ENCODE measurements around the gene AMHR2. TPM values are rescaled to one million over a fixed set of nuclear protein-coding genes. Genes with fewer than 3 reads are reported as not detected.

The AMHR2 gene
- total RNA-seq, 1 donor from 2014 or later = not detected

DNA sequence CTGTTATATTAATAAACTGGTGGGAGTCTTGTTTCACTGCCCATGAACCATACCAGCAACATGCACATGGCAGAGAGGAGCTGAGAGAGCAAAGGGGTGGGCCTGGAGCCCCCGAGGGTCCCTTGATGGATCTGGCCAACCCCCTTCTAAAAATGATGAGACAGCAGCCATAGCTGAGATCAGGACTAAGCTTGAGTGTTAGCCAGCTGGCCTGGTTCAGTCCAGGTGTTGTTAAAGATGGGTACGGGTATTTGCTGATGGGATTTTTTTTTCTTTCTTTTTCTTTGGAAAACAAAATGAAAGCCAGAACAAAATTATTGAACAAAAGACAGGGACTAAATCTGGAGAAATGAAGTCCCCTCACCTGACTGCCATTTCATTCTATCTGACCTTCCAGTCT lies 44.2 kb downstream of the AMHR2 start:
- Histone ChIP-seq H3K27ac (no peak overlapping the region), H3K9me3 (ENCODE audit: low read depth) (no peaks in the 10 kb centered on the region), H3K36me3 (peaks cover 51% of the 10 kb centered on the region), H3K9ac (no peak overlapping the region), H4K20me1 (ENCODE audit: low read depth) (peaks cover 100% of the 10 kb centered on the region), H2AFZ (replicated peaks) (no peak overlapping the region), H3K4me3 (no peak overlapping the region), H3K27me3 (no peaks in the 10 kb centered on the region), H3K4me2 (no peak overlapping the region), H3K79me2 (ENCODE audit: low read depth) (peaks cover 100% of the 10 kb centered on the region), H3K4me1 (peaks cover 33% of the 10 kb centered on the region), H3F3A (ENCODE audit: low read depth) (peaks cover 93% of the 10 kb centered on the region)
- Mint-ChIP-seq H3K4me3 (no peak overlapping the region), H3K9me3 (no peaks in the 10 kb centered on the region), H3K36me3 (peaks cover 52% of the 10 kb centered on the region), H3K27ac (no peak overlapping the region), H3K27me3 (ENCODE audit: insufficient read depth, low read depth) (peaks cover 5% of the 10 kb centered on the region), H3K4me1 (peaks cover 35% of the 10 kb centered on the region)
- TF ChIP-seq EZH2 (IDR thresholded peaks at IDR 0.05) (no peak), EZH2phosphoT487 (IDR thresholded peaks at IDR 0.05) (no peak)
- TF ChIP-seq, protein P1, sequence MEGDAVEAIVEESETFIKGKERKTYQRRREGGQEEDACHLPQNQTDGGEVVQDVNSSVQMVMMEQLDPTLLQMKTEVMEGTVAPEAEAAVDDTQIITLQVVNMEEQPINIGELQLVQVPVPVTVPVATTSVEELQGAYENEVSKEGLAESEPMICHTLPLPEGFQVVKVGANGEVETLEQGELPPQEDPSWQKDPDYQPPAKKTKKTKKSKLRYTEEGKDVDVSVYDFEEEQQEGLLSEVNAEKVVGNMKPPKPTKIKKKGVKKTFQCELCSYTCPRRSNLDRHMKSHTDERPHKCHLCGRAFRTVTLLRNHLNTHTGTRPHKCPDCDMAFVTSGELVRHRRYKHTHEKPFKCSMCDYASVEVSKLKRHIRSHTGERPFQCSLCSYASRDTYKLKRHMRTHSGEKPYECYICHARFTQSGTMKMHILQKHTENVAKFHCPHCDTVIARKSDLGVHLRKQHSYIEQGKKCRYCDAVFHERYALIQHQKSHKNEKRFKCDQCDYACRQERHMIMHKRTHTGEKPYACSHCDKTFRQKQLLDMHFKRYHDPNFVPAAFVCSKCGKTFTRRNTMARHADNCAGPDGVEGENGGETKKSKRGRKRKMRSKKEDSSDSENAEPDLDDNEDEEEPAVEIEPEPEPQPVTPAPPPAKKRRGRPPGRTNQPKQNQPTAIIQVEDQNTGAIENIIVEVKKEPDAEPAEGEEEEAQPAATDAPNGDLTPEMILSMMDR (IDR thresholded peaks at IDR 0.05) = no peak
- DNase-seq (ENCODE audit: low spot score) = no peak

DNA sequence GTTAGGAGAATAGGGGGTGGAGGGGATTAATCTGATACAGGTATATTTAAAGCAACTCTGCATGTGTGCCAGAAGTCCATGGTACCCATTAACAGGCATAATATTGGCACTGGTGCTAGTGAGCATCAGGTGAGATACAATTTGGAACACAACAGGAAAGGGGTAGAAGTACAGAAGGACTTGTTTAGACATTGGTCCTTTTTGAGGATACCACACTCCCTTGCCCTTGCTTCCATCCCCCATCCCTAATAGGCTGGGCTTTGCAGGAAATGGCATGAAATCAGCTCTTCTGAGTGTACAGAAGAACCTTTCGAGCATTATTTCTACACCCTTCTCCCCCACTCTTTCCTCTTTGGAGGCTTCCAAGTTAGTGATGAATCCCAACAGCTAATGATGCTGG lies 44.6 kb downstream of the AMHR2 start:
- Mint-ChIP-seq H3K27ac (no peak overlapping the region), H3K4me1 (peaks cover 32% of the 10 kb centered on the region), H3K4me3 (no peak overlapping the region), H3K36me3 (peaks cover 48% of the 10 kb centered on the region), H3K9me3 (no peaks in the 10 kb centered on the region), H3K27me3 (ENCODE audit: insufficient read depth, low read depth) (peaks cover 5% of the 10 kb centered on the region)
- TF ChIP-seq, protein P1 (IDR thresholded peaks at IDR 0.05) = no peak
- TF ChIP-seq EZH2phosphoT487 (IDR thresholded peaks at IDR 0.05) (no peak), EZH2 (IDR thresholded peaks at IDR 0.05) (no peak)
- Histone ChIP-seq H3K27ac (no peak overlapping the region), H3K4me2 (no peak overlapping the region), H3K9ac (no peak overlapping the region), H3K27me3 (no peaks in the 10 kb centered on the region), H3K9me3 (ENCODE audit: low read depth) (no peaks in the 10 kb centered on the region), H3F3A (ENCODE audit: low read depth) (peaks cover 93% of the 10 kb centered on the region), H3K4me1 (peaks cover 33% of the 10 kb centered on the region), H4K20me1 (ENCODE audit: low read depth) (peaks cover 100% of the 10 kb centered on the region), H3K79me2 (ENCODE audit: low read depth) (peaks cover 100% of the 10 kb centered on the region), H2AFZ (replicated peaks) (no peak overlapping the region), H3K4me3 (no peak overlapping the region), H3K36me3 (peaks cover 47% of the 10 kb centered on the region)
- no peak for DNase-seq (ENCODE audit: low spot score)

DNA sequence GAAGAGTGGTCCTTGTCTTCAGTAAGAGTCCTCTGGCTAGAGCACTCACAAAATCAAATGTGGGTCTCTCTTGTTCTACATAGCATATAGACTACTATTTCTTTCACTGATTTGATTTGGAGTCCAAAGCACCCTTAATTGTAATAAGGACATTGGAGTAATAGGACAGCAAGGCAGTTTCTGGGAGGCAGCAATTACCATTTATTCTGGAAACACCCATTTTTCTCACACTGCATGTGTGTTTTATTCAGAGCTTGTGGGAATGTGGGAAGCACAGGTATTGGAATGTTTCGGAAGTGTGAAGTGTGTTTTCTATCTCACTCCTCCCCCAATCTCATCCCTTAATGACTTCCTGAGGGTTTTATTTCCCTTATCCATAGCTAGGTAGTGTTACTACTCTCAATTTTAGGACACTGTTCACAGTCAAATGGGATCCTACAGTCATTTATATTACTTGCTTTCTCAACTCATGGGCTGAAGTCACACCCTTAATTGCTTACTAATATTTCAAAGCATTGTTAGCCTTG lies 48.5 kb downstream of the AMHR2 start:
- no peak for DNase-seq (ENCODE audit: low spot score)
- H3K4me3 ChIP-seq = no peak overlapping the region
- Mint-ChIP-seq H3K9me3 (no peaks in the 10 kb centered on the region), H3K27me3 (ENCODE audit: insufficient read depth, low read depth) (peaks cover 2% of the 10 kb centered on the region), H3K27ac (no peak overlapping the region), H3K4me3 (no peak overlapping the region), H3K4me1 (peaks cover 43% of the 10 kb centered on the region), H3K36me3 (peaks cover 59% of the 10 kb centered on the region)
- TF ChIP-seq EZH2phosphoT487 (IDR thresholded peaks at IDR 0.05) = no peak
- TF ChIP-seq, protein P1 (IDR thresholded peaks at IDR 0.05) = no peak
- TF ChIP-seq EZH2 (IDR thresholded peaks at IDR 0.05) = no peak
- no peaks in the 10 kb centered on the region for H3K27me3 ChIP-seq
- peaks cover 100% of the 10 kb centered on the region for H4K20me1 ChIP-seq (ENCODE audit: low read depth)
- H2AFZ ChIP-seq (replicated peaks) = no peak overlapping the region
- H3K79me2 ChIP-seq (ENCODE audit: low read depth) = peaks cover 100% of the 10 kb centered on the region
- H3K4me2 ChIP-seq = peak overlapping the region; percentile 52
- H3K4me1 ChIP-seq = peaks cover 53% of the 10 kb centered on the region
- no peaks in the 10 kb centered on the region for H3K9me3 ChIP-seq (ENCODE audit: low read depth)
- peak overlapping the region; percentile 80 for H3K27ac ChIP-seq
- no peak overlapping the region for H3K9ac ChIP-seq
- peaks cover 48% of the 10 kb centered on the region for H3K36me3 ChIP-seq
- H3F3A ChIP-seq (ENCODE audit: low read depth) = peaks cover 96% of the 10 kb centered on the region

All from neural progenitor cell (in vitro differentiated cells).